DMS153 treated with DMSO at 0.1 percent for 48 hours (cell line): ENCODE results near the gene RASSF4.

Experiments used
- DNase-seq: peaks from one replicate; lab custom pipeline; 2025; ENCODE audit not compliant: unreplicated experiment; lab: John Stamatoyannopoulos, UW

Gene RASSF4

DNA sequence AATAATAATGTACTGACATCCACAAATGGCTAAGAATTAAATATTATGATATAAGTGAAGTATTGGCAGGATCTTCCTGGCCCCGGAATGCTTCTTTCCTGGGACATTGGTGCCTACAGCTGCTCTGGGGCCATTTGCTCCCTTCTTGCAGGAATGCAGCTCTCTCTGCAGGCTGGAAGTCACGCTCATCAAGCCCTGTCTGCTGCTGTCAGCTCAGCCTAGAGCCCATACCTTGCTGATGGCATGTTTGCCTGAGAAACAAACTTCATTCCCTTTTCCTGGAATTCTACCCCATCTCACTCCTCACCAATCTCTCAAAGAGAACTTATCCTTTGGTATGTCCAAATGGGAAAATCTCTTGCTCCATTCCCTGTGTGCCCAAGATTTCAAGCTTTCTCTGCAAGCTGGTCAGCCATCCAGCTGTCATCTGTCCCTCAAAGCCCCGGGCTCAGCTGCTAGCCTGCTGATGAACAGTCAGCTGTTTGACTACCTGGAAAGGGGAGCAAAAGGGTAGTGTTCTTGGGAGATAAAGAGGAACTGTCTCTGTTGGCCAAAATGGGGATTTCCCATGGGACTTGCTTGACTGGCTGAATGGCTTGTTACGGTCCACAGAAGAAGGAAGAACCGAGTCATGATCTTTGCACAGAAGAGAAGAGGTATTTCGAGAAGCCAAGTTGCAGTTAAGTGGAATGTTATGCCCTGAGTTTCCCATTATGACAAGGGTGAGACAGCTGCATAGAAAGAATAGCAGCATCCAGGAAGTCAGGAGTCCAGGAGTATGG, 12.0 kb upstream of the RASSF4 start:
- DNase-seq = no peak

DNA sequence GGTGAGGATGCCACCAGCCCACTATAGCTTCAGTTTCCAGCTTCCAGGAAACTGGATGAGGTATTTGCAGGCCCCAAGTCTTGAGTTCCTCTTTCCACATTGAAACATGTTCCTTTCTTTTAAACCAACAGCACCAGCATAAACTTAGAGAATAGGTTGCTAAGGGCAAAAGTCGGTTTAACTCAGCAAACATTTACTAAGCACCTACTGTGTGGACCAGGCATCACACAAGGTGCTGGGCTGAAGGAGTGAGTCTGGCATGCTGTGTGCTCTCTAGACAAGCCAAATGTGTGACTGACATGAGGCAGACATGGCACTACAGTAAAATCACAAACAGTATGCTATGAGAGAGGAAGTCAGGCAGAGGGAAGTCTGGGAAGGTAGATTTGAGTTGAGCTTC, 11.0 kb upstream of the RASSF4 start:
- DNase-seq = no peak

DNA sequence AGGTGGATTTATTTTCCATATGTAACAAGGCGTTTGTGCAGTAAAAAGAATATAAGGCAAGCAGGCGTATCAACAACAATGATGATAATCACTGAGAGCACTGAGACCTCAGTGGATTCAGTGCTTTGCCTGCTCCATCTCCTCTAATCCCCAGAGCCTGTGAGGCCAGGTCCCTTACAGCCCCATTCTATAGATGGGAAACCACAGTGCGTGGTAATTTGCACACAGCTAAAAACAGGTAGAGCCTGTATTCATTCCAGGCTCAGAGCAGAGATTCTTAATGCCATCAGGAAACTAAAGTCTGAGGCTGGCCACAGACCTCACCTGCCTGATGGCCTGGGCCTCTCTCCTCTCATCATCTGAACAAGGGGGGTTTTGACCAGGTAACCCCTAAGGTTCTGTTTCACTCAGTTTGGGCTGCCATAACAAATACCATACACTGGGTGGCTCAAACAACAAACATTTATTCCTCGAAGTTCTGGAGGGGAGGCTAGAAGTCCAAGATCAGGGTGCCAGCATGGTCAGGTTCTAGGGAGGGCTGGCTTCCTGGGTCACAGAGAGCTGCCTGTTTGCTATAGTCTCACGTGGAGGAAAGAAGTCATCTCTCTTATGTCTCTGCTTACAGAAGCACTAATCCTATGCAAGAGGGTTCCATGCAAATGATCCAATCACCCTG, 10.3 kb upstream of the RASSF4 start:
- no peak for DNase-seq

DNA sequence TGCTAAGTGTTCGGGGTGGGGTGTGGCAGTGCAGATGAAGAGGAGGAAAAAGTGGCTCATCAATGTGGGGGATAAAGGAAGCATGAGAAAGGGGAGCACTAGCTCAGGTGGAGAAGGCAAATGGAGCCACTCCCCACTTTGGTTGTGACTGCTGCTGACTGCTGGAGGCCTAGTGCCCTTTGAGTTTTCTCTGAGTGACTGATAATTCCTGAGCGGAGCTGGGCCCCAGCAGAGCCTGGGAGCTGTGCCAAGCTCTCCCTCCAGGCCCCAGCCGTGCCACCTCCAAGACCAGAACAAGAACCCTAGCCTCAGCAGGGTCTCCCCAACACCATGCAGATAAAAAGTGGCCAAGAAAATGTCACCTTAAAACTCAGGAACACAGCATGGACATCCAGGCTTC, 9.7 kb upstream of the RASSF4 start:
- DNase-seq = no peak

DNA sequence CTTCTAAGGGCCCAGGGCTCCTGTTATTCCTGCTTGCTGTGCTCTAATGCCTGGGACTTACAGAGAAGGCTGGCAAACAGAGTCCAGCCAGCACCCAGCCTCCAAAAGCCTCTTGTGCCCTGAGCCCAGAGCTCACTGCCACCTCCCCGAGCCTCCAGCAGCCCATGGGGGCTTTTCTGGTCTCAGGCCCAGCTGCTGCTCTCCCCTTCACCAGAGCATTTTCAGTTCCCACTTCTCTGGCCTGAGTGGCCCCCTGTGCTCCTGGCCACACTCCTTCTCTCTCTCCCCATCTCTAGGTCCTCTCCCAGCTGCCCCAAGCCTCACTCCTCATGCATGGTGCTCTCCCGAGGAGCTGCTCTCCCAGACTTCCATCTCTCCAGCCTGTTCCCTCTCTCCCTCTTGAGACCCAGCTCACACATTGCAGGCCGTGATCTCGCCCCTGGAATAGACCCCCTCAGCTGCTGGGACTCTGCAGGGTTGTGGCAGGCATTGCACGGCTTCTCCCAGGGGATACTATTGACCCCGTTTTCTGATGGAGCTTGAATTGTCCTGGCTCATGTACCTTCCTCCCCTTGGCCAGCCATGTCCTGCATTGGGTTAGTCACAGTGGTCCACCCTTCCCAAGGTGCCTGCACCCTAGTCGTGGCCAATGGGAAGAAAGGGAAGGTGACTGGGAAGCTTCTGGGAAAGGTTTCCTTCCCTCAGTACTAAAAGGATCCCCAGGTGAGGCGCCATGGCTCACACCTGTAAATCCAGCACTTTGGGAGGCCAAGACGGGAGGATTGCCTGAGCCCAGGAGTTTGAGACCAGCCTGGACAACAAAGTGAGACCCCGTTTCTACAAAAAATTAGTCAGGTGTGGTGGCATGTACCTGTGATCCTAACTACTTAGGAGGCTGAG, 9.0 kb upstream of the RASSF4 start:
- DNase-seq = no peak

DNA sequence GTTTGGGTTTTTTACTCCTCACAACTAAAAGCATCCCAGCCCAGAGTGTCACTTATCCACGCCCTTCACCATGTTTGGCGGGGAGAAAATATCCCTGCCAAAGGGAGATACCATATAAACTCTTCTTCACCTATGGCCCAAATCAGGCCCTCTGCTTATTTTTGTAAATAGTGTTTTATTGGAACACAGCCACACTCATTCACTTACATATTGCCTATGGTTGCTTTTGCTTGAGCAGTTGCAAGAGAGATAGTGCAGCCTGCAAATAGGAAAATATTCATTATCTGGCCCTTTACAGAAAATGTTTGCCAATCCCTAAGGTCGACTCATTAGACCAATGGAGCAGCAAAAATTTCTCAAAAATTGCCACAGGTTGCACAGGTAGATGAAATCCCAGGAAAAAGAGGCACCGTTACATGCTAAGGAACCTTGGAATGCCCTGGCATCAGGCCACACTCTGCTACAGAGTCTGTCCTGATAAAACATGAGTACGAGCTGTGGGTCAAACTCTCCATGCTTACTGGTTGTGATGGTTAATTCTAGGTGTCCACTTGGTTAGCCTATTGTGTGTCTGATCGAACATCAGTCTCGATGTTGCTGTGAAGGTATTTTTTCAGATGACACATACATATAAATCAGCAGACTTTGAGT, 7.9 kb upstream of the RASSF4 start:
- DNase-seq = no peak

DNA sequence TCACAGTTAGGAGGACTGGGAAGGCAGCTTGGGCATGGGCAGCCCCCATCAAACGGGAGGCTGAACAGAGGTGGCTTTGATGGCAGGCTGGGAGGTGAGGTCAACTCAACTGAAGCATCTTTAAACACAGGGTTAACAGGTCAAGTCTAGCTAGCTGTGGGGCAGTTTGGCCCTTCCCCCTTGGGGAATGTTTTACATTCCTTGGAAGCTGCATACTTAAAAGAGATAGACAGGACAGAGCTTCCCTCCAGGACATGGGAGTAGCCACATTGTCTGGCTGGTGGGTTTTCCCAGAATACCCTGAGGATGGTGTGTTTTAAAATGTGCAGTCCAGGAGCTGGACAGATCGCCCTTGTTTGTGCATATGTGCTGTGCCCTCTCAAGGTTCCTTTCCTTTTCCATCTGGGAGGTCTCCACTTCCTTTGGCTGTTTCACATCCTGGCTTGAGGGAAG, 6.8 kb upstream of the RASSF4 start:
- DNase-seq = no peak

DNA sequence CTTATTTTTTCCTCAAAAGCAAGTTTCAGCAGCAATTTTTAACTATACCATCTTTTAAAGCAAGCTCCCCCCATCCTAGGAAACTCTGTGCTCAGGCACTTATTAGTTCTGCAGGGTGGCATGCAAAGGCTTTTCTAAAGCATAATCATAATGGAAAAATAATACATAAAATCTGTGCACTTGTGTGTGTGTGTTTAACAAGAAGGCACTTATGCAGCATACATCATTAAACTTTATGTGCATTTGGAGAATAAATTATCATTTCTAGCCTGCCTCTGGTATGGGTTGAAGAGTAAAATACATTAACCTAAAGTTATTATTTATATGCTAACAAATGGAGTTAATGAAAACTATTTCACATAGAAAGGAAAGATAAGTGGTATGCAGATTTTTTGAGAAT, 5.6 kb upstream of the RASSF4 start:
- DNase-seq = no peak

DNA sequence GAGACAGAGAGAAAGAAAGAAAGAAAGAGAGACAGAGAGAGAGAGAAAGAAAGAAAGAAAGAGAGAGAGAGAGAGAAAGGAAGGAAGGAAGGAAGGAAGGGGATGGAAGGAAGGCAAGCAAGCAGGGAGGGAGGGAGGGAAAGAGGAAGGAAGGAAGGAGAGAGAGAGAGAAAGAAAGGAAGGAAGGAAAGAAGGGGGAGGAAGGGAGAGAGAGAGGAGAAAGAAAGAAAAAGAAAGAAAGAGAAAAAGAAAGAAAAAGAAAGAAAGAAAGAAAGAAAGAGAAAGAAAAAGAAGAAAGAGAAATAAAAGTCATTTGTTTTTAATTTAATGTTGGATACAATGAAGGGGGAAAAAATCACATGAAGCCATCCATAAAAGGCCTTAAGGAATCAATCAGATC, 4.6 kb upstream of the RASSF4 start:
- DNase-seq = no peak

DNA sequence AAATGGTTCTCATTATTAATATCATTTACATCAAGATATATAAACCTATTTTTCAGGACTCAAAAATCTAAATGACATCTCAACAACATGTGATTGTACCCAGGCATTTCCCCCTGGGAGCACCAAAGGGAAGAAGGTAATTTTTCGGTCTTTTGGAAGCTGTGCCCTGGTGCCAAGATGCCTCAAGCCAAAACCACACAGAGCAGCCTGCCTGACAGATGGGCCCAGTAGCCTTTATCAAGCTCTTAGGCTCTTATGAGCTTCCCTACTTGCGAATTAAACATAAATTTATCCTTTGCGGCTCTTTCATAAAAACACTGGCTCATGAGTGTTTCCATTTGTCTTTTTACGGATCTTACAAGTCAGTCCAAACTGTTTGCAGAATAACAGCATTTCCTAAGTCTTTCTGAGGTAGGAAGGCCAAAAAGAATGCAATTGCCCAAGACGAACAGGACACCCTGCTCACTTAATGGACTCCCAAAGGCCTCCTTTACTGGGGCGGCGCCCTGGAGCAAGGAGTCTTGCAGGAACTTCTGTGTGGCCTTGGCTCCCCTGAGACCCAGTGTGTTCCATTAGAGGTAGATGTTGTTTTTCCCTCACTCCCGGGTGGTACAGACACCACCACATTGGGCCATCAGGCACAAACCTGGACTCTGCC, 4.1 kb upstream of the RASSF4 start:
- no peak for DNase-seq

DNA sequence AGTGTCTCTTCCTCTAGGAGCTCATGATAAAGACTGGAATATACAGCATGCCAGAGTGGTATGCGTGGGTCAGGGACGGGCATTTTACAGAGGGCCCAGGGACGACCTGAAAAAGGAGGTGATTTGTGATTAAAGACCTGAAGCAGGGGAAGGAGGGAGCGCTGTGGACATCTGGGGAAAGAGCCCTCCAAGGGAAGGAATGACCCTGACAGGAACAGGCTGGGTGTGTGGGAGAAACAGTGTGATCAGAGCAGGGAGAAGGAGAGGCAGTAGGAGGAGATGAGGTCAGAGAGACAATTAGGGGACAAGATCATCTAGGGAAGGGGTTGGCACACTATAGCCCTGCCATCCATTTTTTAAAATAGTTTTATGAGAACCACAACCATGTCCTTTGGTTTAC, 3.4 kb upstream of the RASSF4 start:
- DNase-seq = no peak

GRCh38 chr10:44956717-44957706, 2.6 kb upstream of the RASSF4 start:
- no peak for DNase-seq

DNA sequence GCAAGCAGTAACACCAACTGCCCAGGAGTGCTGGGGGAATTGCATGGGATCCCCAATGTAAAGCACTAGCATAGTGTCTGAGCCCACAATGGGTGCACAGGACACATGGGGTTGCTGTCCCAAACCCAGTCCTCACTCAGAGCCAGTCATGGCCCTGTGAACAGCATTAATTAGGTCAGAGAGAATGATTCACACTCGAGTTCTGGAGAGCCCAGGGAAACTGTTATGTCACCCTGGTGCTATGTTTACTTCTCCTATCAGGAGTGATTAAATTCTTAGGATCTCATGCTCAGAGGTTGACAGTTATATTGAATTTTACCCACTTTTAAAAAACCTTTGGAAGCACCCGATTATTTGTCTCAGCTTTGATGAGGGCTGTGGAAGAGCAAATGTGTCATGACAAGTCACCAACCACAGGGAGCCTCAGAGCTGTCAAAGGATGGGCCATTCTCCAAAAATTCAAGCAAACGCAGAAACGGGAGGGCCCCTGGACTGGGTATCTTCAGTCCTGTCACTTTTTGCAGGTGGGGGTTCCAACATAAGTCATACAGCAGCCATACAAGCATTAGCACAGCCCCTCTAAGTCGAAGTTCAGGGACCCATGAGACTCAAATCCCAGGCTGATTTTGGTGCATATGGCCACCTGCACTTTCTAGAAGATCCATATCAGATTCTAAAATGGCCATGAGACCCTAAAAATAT, 1.3 kb upstream of the RASSF4 start:
- no peak for DNase-seq

GRCh38 chr10:44958898-44959246, 730 bp upstream of the RASSF4 start:
- DNase-seq = no peak

GRCh38 chr10:44960088-44960460, 472 bp downstream of the RASSF4 start:
- no peak for DNase-seq

DNA sequence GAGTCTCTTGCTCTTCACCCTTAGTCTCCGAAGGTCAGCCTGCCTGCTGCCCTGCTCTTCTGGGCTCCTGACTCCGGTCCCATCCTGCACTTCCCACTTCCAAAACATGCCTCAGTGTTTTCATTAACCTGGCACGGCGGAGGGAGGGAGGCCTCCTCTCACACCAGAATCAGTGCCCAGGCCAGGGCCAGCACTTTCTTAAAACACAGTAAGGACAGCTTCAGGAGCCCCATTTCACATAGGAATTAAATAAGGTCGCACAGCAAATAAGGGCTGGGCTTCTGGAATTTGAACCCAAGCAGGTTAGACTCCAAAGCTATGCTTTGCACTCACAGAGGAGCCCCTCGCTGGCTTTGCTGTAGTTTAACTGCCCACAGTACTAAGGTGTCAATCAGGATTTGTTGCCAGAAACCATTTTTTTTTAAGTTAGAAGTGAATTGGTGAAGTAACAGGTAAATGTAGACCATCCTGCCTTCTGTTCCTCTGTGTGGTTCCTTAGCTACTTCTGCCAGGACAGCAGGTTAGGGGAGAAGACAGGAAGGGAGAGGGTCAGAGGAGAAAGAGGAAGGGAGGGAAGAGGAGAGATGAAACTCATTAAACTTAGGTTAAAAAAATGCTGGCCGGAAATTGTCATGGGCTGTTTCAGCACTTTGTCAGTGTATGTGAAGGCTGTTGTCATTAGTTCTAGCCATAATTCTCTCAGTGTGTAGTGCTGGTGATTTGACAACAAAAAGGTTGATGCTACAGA, 1.1 kb downstream of the RASSF4 start:
- no peak for DNase-seq

- DNase-seq = no peak
Measured at GRCh38 chr10:44961230-44961571, 1.6 kb downstream of the RASSF4 start.

- no peak for DNase-seq
Measured at GRCh38 chr10:44961931-44962750, 2.5 kb downstream of the RASSF4 start.
